HG03442 (cell line): ENCODE data around the gene ATP2C2.

Experiments
- ATAC-seq: cut with Tn5 transposase; IDR thresholded peaks from one replicate; pipeline ENCODE4 v1.9.1; 2021; ENCODE audit warnings: mild to moderate bottlenecking, moderate library complexity; ENCODE audit not compliant: unreplicated experiment

The ATP2C2 gene

DNA sequence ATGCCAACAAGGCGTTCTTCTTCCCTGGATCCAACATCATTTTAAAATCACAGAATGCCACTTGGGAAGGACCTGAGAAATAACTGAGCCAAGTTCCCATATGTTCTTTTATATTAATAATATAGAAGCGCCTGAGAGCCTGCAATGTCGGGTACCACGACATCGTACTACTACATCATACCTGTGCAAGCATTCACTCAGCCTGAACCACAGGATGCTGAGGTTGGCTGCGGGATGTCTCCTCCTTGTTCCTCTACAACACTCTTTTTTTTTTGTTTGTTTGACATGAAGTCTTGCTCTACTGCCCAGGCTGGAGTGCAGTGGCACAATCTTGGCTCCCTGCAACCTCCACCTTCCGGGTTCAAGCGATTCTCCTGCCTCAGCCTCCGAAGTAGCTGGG is 2.1 kb upstream of the ATP2C2 start:
- no peak for ATAC-seq

GRCh38 chr16:84367297-84367680 is 1.0 kb upstream of the ATP2C2 start:
- ATAC-seq, result no peak

DNA sequence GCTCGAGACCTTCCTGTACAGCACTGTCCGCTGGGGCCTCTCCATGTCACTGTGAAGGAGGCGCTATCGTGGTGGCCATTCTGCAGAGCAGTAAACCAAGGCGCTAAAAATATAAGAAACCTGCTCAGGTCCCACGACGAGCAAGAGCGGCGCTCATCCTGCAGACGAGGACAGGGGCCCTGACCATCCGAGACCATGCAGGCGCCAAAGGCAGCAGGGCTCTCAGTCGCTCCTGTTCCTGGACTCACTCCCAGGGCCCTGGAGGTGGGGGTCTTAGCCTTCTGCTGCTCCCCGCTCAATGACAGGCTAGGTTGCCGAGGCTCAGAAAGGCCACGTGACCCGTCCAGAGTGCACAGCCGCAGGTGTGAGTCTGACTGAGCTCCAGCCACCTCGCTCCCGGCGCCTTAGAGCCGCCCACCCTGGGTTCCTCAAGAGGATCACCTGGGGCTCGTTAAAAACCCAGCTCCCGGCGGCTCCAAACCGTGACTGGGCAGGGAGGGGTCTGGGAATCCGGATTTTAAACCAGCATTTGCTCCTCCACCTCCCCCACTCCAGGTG is 509 bp upstream of the ATP2C2 start:
- no peak for ATAC-seq

GRCh38 chr16:84369105-84369504 is 767 bp downstream of the ATP2C2 start:
- no peak for ATAC-seq

DNA sequence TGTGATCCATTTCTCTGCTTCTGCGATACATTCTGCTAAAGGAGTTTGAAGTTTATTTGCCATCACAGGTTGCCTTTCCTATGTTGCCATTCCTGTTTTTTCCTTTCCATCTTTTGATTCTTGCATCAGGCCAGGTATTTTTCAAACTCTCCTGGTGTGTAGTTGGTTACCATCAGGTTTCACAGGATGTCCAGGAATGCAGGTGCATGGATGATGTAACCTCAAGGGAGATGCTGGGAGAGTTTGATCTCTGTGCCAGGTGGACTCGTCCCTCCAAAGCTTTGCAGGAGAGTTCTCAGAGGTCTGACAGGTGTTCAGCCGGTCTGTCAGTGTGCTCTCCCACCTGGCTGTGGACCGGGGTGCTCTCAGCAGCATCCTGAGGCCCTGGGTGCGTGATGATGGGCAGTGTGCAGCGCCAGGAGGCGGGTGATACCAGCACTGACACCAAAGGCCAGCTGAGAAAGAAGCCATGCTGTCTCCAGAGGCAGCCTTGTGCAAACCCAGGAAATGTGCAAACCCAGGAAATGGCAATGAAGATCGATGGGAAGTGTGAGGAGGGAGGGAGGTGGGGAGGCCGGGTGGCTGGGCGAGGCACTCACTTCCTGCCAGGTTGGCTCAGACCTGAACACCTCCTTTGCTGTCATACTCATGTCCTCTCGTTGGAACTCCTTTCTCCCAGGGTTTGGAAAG is 1.7 kb downstream of the ATP2C2 start:
- no peak for ATAC-seq

GRCh38 chr16:84370723-84371552 is 2.6 kb downstream of the ATP2C2 start:
- no peak for ATAC-seq

DNA sequence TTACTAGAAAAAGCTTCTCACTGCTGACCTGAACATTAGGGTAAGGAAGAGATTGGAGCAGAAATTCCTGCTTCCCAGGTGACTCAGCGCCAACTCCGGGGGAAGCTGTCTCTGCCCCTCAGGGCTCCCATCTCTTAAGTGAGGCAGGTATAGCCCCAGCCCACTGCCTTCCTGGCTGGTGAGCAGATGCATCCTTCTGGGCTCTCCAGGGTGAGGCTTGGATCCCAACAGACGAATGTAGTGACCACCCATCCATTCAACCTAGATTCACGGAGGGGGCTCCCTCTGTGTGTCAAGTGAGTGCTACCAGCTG is 3.2 kb downstream of the ATP2C2 start:
- ATAC-seq, result no peak

GRCh38 chr16:84373907-84374489 is 5.7 kb downstream of the ATP2C2 start:
- ATAC-seq, result no peak

DNA sequence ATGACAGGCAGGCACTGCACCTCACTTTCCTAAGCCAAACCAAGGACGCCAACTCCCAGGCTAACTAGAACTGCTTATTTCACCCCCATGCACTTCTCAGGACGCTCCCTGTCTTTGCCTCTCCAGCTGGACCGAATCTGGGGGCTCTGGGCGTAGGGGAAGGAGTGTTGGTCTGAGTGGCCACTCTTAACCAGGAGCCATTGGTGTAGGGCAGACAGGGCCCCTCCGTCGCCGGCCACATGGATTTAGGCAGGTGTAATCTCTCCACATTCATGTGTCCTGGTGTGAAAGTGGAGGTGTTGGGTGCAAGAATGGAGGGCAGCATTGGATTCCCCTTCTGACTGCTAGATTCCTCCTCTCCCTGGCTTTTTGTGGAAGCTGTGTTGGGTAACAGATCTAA is 9.8 kb downstream of the ATP2C2 start:
- ATAC-seq, result no peak

- no peak for ATAC-seq
Observed at GRCh38 chr16:84378567-84378966, 10.2 kb downstream of the ATP2C2 start.

DNA sequence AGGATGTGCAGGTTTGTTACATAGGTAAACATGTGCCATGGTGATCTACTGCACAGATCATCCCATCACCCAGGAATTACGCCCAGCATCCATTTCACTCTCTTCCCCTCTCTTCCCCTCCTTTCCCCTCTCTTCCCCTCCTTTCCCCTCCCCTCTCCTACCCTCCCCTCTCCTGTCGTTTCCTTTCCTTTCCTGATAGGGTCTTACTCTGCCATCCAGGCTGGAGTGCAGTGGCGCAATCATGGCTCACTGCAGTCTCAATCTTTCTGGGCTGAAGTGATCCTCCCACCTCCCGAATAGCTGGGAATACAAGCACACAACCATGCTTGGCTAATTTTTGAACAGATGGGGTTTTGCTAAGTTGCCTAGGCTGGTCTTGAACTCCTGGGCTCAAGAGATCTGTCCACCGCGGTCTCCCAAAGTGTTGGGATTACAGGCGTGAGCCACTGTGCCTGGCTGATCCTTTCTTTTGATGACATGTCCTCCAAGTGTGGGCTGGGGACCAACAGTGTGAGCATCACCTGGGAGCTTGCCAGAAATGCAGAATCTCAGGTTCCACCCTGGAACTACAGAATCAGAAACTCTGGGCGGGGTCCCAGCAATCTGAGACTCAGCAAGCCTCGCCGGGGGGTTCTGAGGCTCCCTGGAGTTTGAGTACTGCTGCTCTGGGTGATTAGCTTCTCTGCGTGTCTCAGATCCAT is 10.8 kb downstream of the ATP2C2 start:
- no peak for ATAC-seq

GRCh38 chr16:84379709-84380362 is 11.5 kb downstream of the ATP2C2 start:
- no peak for ATAC-seq

- no peak for ATAC-seq
Observed at GRCh38 chr16:84380405-84380804, 12.1 kb downstream of the ATP2C2 start.

DNA sequence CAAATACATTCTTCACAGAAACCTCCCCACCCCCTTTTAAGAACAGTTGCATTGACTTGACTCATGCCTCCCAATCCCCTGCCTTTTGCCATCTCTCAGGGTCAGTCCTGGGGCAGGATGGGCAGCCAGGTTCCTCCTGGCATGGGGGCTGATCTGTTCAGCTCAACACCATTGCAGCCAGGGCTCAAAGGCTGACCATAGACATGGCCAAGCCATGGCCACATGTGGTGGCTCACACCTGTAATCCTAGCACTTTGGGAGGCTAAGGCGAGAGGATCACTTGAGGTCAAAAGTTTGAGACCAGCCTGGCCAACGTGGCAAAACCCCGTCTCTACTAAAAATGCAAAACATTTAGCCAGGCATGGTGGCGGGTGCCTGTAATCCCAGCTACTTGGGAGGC is 14.1 kb downstream of the ATP2C2 start:
- no peak for ATAC-seq

GRCh38 chr16:84383106-84383505 is 14.8 kb downstream of the ATP2C2 start:
- no peak for ATAC-seq

DNA sequence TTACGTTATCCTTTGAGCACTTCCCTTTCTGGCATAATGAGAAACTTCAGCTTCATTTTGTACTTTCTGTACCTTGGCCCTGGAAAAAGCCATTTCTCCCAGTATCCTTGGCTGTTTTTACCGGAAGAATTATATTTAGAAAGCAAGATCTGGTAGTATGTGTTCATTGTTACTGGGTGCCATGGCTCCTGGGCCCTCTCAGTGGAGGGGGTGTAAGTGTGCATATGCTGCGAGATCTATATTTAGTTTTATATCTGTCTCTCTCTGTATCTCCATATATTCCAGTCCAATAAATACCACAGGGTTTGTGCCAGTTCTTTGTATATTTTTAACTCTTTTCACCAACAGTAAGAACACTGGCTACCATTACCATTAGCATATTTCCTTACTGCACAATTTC is 17.7 kb downstream of the ATP2C2 start:
- no peak for ATAC-seq

- ATAC-seq, result no peak
Observed at GRCh38 chr16:84387021-84387420, 18.7 kb downstream of the ATP2C2 start.

GRCh38 chr16:84390131-84390785 is 21.9 kb downstream of the ATP2C2 start:
- ATAC-seq, result no peak

- ATAC-seq, result no peak
Observed at GRCh38 chr16:84391151-84392030, 23.1 kb downstream of the ATP2C2 start.
